H1 (cell line): ENCODE data around the gene ISG20L2. TPM values are rescaled to one million over a fixed set of nuclear protein-coding genes. Genes with fewer than 3 reads are reported as not detected.

Experiments
- CHD7 ChIP-seq: fragments of 300-600 bp; sonication (generic); IDR thresholded peaks from 2 replicates; pipeline ENCODE4 v1.7.1; 2012; ENCODE audit warnings: low read length, moderate library complexity, mild to moderate bottlenecking, inconsistent platforms; ENCODE audit not compliant: insufficient replicate concordance
- polyA plus RNA-seq, 7 experiments: library from polyadenylated mRNA; depleted of rRNA in 3 of 7; stranded (reverse) in 5 of 7; unstranded in 2 of 7; fragments of >200 nt in 5 of 7; fragments of 200-250 nt in 2 of 7; gene quantifications; 1 replicate in 5 of 7; 2 replicates in 1 of 7; 4 replicates in 1 of 7; pipeline versions ENCODE4 v1.2.1 to v1.2.3, GENCODE V29; 2011 to 2013; ENCODE audit warnings: missing spikeins in 2 of 7, mixed read lengths in 2 of 7
- total RNA-seq: library from RNA; stranded (reverse); fragmentation: NEBNext Ultra II Directional; extraction: Animal tissue kit (Norgen Biotek cat#: 25700); gene quantifications from 2 replicates; pipeline ENCODE4 v1.2.1, GENCODE V29; 2021

Gene ISG20L2
- total and polyA plus RNA-seq, 2 of the 8 experiments (the other 6 are each of a cell fraction or from before 2014, with no cell fraction given) = 47.5 to 53.0 TPM

- TF ChIP-seq CHD7 = no peak
- TF ChIP-seq, all 59 proteins: peak for 0
Measured at GRCh38 chr1:156714830-156715229, 13.7 kb downstream of the ISG20L2 start (continued).
